ENCODE data around the gene NPM3. TPM values are rescaled to one million over a fixed set of nuclear protein-coding genes. Genes with fewer than 3 reads are reported as not detected.

NPM3 gene
- total and polyA plus RNA-seq, 2 of the 4 experiments (the other 2 are of a cell fraction): 84.1 to 112 TPM

DNA sequence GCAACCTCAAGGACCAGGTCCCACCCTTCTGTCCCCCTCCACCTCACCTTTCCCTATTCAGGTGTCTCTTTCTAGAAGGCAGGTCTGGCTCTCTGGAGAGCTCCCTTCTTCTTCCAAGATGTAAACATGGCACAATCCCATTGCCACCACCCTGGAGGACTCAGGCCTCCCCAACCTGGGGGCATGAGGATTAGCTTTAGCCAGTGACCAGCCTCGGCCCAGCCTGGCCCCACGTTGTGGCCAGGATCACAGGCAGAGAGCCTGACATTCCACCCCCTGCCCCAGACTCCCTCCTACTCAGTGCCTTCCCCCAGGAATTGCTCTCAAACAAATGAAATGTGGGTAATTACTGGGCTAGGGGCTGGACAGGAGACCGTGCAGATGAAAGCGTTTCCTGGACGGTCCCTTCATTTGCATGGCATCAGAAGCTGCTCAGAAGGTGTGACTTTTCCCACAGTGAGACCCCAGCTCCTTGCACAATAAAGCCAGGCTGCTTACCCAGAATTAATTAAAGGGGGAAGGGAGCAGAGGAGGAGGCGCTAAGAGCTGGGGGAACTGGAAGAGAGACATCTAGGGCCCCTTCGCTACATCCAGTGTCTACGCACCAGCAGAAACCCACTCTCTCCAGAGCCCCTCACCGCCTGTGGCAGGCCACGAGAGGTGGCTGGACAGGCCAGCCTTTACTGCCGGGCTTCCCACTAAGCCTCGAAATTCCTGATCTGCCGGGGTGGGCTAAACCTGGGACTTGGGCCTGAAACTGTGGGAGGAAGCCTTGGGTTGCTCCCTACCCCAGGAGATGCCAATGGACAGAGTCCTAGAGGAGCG is 15.1 kb downstream of the NPM3 start:
- H2AK9ac ChIP-seq (replicated peaks; ENCODE audit: low read depth, low read length, poor library complexity): no peak overlapping the region
- H4K5ac ChIP-seq (ENCODE audit: low read depth, low read length): no peak overlapping the region
- H3K14ac ChIP-seq (replicated peaks; ENCODE audit: low read depth, low read length): no peak overlapping the region
- ChIA-PET CTCF (interaction anchor here (0.5 to 0.6 kb wide), 2 partner anchors 19 to 166 kb away, joined by 3 to 6 read pairs; no protein-coding TSS in a partner anchor), POLR2A (ENCODE audit: unreplicated experiment) (no interaction called here)
- H3K4ac ChIP-seq (ENCODE audit: low read depth, low read length): no peak overlapping the region
- no peaks in the 10 kb centered on the region for H3K79me1 ChIP-seq (ENCODE audit: low read depth in 1 of 2, low read length in 2 of 2)
- WGBS, 2 experiments (ENCODE audit: extremely low coverage in 2 of 2, insufficient read length in 1 of 2): 41% methylated on average over 2 of the region's 14 CpGs; no CpG with 5 or more reads in 1 of the 2 experiments
- no TSS peak for BruUV-seq (replicated peaks)
- H3K27ac ChIP-seq (ENCODE audit: insufficient read depth, low read length): no peak overlapping the region
- no peaks in the 10 kb centered on the region for H4K20me1 ChIP-seq (ENCODE audit: insufficient read depth, low read length)
- H3K27me3 ChIP-seq (ENCODE audit: control insufficient read depth, insufficient read depth, low read length): peaks cover 89% of the 10 kb centered on the region
- in situ Hi-C loops (cut with MboI; ENCODE audit: low sequenced_read_pairs): no loop called here
- no peaks in the 10 kb centered on the region for H3K36me3 ChIP-seq (ENCODE audit: control insufficient read depth, insufficient read depth, low read length)
- H4K8ac ChIP-seq (ENCODE audit: low read depth in 2 of 2, low read length in 2 of 2): no peak overlapping the region
- dilution Hi-C loops (cut with HindIII; ENCODE audit: low sequenced_read_pairs, unreplicated experiment): no loop called here
- ATAC-seq (ENCODE audit: low read depth): no peak
- H2AFZ ChIP-seq (replicated peaks; ENCODE audit: low read length, poor library complexity): peak overlapping the region; percentile 39
- no peak overlapping the region for H3K9ac ChIP-seq (ENCODE audit: low read depth, low read length)
- no peak overlapping the region for H2BK5ac ChIP-seq (ENCODE audit: low read depth, low read length, poor library complexity, severe bottlenecking)
- intact Hi-C loops (cut with micrococcal nuclease): no loop called here
- H3K4me2 ChIP-seq (ENCODE audit: low read depth, low read length): no peak overlapping the region
- H2BK15ac ChIP-seq (ENCODE audit: low read depth, low read length): no peak overlapping the region
- no peak overlapping the region for H3K23ac ChIP-seq (ENCODE audit: low read depth, low read length)
- H3K56ac ChIP-seq (ENCODE audit: extremely low read depth, insufficient read depth, low read length): no peak overlapping the region
- no peak overlapping the region for H2BK120ac ChIP-seq (ENCODE audit: low read depth, low read length)
- H3K18ac ChIP-seq (ENCODE audit: low read depth, low read length): no peak overlapping the region
- no peak overlapping the region for H4K91ac ChIP-seq (ENCODE audit: insufficient read depth, low read depth, low read length)
- no peaks in the 10 kb centered on the region for H3K4me1 ChIP-seq (ENCODE audit: control insufficient read depth, insufficient read depth, low read length)
- no peaks in the 10 kb centered on the region; the same call in 1 of the 2 replicates for H3K9me3 ChIP-seq (ENCODE audit: control insufficient read depth, insufficient read depth, low read length)
- H3K9me1 ChIP-seq (ENCODE audit: insufficient read depth, low read length): no peaks in the 10 kb centered on the region
- DNase-seq: no peak
- no peak overlapping the region for H2BK20ac ChIP-seq (ENCODE audit: low read depth, low read length)
- no peak overlapping the region for H3K4me3 ChIP-seq (ENCODE audit: insufficient read depth, low read depth, low read length)
- TF ChIP-seq, protein P1, sequence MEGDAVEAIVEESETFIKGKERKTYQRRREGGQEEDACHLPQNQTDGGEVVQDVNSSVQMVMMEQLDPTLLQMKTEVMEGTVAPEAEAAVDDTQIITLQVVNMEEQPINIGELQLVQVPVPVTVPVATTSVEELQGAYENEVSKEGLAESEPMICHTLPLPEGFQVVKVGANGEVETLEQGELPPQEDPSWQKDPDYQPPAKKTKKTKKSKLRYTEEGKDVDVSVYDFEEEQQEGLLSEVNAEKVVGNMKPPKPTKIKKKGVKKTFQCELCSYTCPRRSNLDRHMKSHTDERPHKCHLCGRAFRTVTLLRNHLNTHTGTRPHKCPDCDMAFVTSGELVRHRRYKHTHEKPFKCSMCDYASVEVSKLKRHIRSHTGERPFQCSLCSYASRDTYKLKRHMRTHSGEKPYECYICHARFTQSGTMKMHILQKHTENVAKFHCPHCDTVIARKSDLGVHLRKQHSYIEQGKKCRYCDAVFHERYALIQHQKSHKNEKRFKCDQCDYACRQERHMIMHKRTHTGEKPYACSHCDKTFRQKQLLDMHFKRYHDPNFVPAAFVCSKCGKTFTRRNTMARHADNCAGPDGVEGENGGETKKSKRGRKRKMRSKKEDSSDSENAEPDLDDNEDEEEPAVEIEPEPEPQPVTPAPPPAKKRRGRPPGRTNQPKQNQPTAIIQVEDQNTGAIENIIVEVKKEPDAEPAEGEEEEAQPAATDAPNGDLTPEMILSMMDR (conservative IDR thresholded peaks at IDR 0.05; ENCODE audit: low read depth, low read length): no peak
- TF ChIP-seq BHLHE40 (IDR thresholded peaks at IDR 0.05; ENCODE audit: low read depth, low read length): no peak
- H2AK5ac ChIP-seq (ENCODE audit: low read depth, low read length): no peak overlapping the region
